GM18951 (cell line): ENCODE data around the gene TRIM44.
"Not testable (repeated sequence)": the region's sequence is repeated elsewhere in the genome, so short reads cannot be mapped to it uniquely, and the experiment has no call there.

ENCODE experiments used
- POLR2A ChIP-seq: IDR thresholded peaks from 4 replicates; pipeline ENCODE4 v1.6.1; 2011; ENCODE audit warnings: mild to moderate bottlenecking; ENCODE audit not compliant: insufficient read length, insufficient read depth; ENCODE audit errors: extremely low read depth
- in situ Hi-C: fragments of 300-500 bp; cut with MboI; formaldehyde crosslinking; loops from one replicate; pipeline ENCODE4 v1.12.0; 2022; ENCODE audit warnings: low sequenced_read_pairs, mixed read lengths, inconsistent platforms; ENCODE audit not compliant: unreplicated experiment

The TRIM44 gene

GRCh38 chr11:35750315-35750714 lies 87.7 kb downstream of the TRIM44 start:
- in situ Hi-C loops: no loop called here
- no peak for TF ChIP-seq POLR2A

DNA sequence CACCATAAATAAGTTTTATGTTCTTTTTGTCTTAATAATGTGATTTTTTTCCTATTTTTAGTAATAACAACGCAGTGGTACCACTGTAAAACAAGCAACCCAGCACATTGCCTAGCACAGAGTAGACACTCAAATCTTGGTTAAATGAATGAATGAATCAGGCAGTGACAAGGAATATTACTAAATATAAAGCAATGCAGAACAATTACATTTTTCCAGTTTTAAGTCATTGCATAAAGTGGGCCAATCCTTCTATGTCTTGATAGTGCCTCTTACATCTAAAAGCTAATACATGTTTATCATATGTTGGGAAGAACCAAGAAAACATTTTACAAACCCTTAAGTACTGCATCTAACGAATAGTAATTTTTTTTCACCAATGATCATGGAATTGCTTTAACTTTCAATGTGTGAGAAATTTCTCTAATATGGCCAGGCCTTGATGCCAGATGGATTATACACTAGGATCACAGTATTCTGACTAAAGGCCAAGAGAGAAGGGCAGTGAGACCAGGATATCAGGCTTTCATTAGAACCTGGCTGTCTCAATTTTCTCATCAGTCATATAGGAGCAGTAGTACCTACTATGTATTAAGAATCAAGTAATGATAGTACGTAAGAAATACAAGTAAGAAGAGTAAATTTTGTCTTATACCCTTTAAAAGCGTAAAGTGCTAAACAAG lies 88.5 kb downstream of the TRIM44 start:
- no peak for TF ChIP-seq POLR2A
- in situ Hi-C loops: no loop called here

- TF ChIP-seq POLR2A: no peak
- in situ Hi-C loops: no loop called here
These were observed 89.1 kb downstream of the TRIM44 start for GRCh38 chr11:35751664-35752061.

DNA sequence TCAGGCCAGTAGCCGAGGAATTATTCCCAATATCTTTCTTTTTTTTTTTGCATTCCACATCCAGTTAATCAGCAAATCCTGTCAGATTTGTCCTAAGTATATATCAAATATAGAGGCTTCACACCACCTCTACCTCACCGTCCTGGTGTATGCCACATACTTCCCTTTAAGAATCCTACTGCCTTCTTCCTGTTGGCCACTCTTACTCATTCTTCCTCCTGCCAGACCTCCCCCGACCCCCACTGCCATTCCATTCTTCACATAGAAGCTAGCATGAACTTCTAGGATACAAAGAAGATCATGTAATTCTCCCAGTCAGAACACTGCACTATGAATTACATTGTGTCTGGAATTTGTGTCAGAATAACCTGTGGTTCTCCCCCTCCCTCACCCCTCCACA lies 89.5 kb downstream of the TRIM44 start:
- in situ Hi-C loops: no loop called here

DNA sequence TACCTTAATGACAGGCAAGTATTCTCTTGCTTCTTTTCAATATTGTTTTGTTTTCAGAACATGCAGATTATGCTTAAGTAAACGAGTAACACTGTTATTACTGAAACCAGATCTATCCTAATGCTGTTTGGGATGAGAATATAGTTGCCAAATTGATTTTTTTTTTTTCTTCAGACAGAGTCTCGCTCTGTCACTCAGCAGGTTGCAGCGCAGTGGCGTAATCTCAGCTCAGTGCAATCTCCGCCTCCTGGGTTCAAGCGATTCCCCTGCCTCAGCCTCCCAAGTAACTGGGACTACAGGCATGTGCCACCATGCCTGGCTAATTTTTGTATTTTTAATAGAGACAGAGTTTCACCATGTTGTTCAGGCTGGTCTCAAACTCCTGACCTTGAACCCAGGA lies 91.0 kb downstream of the TRIM44 start:
- in situ Hi-C loops: not testable (repeated sequence)

More for the DNA sequence above, 89.5 kb downstream of the TRIM44 start:
- TF ChIP-seq POLR2A: no peak

GRCh38 chr11:35759951-35760350 lies 97.4 kb downstream of the TRIM44 start:
- in situ Hi-C loops: not testable (repeated sequence)

DNA sequence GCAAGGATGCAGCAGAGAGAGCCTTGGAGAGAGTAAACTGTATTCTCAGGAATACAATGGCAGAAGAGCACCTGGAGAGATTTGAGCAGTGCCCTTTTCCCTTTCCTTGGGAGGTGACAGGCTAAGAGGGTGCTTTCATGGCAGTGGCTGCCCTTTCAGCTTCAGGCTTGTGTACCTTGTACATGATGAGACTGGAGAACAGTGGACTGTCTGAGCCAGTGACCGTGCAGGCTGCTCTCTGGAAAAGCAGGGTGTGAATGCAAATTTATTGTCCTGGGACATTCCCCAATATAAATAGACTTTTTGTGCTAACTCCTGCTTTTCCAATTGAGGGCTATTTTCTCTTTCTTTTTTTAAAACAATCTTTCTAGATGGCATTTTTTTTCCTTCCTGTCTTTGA lies 99.3 kb downstream of the TRIM44 start:
- in situ Hi-C loops: no loop called here
- TF ChIP-seq POLR2A: no peak

DNA sequence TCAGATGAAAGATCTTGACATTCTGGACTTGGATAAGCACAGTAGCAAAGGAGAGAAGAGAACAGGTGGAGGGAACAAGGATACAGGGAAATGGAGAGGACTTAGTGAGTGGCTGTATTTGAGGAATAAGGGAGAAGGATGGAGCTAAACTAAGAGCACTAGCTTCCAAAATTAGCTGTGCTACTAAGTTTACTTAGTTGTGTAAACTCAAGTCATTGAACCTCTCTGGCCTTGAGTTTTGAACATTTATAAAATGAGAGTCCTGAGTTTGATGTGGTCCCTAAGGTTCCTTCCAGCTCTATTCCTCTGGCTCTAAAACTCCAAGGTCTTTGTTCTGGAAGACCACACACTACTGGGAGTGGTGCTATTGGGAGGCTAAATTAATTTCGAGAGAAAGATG lies 100.7 kb downstream of the TRIM44 start:
- in situ Hi-C loops: no loop called here
- no peak for TF ChIP-seq POLR2A

GRCh38 chr11:35763765-35764164 lies 101.2 kb downstream of the TRIM44 start:
- in situ Hi-C loops: no loop called here
- TF ChIP-seq POLR2A: no peak

DNA sequence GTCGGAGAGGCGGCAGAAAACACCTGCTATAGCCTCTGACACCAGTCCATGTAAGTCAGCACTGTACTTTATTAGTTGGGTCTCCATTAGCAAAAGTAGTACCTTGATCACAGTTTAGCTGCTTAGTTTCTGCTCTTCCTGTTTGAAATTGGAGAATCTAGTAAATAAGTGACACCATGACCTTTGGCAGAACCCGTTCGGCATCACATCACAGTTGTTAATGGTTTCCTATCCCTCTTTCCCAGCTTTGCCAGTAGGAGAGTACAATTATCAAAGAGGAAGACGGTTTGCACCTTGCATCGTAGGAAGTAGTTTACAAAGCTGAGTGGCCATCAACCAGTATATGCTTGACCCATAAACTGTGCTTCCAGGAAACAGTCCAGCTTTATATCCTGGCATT lies 101.8 kb downstream of the TRIM44 start:
- TF ChIP-seq POLR2A: no peak
- in situ Hi-C loops: no loop called here

GRCh38 chr11:35765211-35765610 lies 102.6 kb downstream of the TRIM44 start:
- no peak for TF ChIP-seq POLR2A
- in situ Hi-C loops: no loop called here

- in situ Hi-C loops: no loop called here
- TF ChIP-seq POLR2A: no peak
These were observed 104.1 kb downstream of the TRIM44 start for GRCh38 chr11:35766651-35767050.

DNA sequence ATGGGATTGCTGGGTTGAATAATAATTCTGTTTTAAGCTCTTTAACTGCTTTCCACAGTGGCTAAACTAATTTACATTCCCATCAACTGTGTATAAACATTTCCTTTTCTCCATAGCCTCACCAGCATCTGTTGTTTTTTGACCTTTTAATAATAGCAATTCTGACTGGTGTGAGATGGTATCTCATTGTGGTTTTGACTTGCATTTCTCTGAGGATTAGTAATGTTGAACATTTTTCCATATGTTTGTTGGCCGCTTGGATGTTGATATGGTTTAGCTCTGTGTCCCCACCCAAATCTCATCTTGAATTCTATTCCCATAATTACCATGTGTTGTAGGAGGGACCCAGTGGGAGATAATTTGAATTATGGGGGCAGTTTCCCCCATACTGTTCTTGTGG lies 107.8 kb downstream of the TRIM44 start:
- in situ Hi-C loops: not testable (repeated sequence)

- in situ Hi-C loops: no loop called here
These were observed 109.1 kb downstream of the TRIM44 start for GRCh38 chr11:35771722-35772121.

GRCh38 chr11:35777241-35777640 lies 114.7 kb downstream of the TRIM44 start:
- in situ Hi-C loops: not testable (repeated sequence)

More at GRCh38 chr11:35771722-35772121, 109.1 kb downstream of the TRIM44 start:
- no peak for TF ChIP-seq POLR2A

DNA sequence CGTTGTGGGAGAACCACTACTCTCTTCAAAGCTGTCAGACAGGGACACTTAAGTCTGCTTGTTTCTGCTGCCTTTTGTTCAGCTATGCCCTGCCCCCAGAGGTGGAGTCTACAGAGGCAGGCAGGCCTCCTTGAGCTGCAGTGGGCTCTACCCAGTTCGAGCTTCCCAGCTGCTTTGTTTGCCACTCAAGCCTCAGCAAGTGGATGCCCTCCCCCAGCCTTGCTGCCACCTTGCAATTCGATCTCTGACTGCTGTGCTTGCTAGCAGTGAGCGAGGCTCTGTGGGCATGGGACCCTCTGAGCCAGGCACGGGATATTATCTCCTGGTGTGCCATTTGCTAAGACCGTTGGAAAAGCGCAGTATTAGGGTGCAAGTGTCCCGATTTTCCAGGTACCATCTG lies 116.4 kb downstream of the TRIM44 start:
- in situ Hi-C loops: not testable (repeated sequence)
